Renal cortex interstitium (tissue), 11 donors: ENCODE data around the gene MCU. TPM values are rescaled to one million over a fixed set of nuclear protein-coding genes. Genes with fewer than 3 reads are reported as not detected.
"Not testable (repeated sequence)": the region's sequence is repeated elsewhere in the genome, so short reads cannot be mapped to it uniquely, and the experiment has no call there.

Experiments
- DNase-seq, 11 donors: peaks; one replicate each; pipeline ENCODE4 v3.0.0-alpha.2; 2013; ENCODE audit warnings: low read depth in 9 of 11, low spot score in 4 of 11; ENCODE audit errors: extremely low read depth in 1 of 11
- polyA plus RNA-seq, 3 donors: library from polyadenylated mRNA; unstranded; fragments of 120-200 nt; gene quantifications; one replicate each; pipeline ENCODE4 v1.2.1, GENCODE V29; 2013; ENCODE audit not compliant: insufficient read length in 3 of 3

Gene MCU
- polyA plus RNA-seq, 3 donors, result 41.0 to 51.6 (median 44.1) TPM

DNA sequence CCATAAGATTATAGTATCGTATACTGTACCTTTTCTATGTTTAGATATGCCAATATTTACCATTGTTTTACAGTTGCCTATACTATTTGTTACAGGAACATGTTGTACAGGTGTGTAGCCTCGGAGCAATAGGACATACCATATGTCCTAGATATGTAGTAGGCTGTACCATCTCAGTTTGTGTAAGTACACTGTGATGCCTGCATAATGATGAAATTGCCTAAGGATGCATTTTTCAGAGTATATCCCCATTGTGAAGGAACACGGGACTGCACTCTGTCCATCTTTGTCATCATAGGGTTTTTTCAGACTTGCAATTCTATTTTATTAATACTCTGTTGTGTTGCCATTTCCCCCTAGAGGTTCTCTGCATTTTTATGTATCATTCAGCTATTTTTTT is 50.1 kb downstream of the MCU start:
- DNase-seq, result no peak

DNA sequence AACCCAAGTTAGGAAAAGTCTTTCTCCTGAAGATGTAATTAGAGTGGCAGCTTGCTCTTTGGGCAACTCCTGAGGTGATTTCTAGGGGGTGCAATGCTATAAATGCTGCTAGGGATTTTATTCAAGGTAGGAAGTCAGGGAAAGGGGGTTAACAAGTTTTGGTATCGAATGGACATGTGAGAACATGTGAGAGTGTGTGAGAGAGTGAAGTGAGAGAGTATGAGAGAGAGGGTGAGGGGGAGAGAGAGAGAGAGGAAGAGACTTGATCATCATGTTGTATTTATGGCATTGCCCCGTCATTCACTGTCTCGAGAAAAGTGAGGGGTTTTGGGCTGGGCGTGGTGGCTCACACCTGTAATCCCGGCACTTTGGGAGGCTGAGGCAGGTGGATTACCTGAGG is 50.9 kb downstream of the MCU start:
- no peak for DNase-seq

DNA sequence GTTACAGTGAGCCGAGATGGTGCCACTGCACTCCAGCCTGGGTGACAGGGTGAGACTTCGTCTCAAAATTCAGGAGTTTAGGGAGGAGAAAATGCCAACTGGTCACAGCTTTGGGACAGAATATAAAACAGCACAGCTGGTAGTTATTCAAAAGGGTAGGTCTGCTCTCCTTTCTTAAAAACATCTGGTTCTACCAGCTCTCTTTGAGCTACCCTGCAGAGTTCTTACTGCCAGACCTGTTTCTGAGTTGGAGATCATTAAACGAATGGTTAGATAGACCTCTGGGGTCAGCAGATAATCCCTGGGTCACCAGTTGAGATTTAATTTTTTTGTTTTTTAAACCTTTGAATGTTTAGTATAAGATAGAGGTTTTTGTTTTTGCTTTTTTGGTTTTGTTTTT is 52.6 kb downstream of the MCU start:
- no peak for DNase-seq

DNA sequence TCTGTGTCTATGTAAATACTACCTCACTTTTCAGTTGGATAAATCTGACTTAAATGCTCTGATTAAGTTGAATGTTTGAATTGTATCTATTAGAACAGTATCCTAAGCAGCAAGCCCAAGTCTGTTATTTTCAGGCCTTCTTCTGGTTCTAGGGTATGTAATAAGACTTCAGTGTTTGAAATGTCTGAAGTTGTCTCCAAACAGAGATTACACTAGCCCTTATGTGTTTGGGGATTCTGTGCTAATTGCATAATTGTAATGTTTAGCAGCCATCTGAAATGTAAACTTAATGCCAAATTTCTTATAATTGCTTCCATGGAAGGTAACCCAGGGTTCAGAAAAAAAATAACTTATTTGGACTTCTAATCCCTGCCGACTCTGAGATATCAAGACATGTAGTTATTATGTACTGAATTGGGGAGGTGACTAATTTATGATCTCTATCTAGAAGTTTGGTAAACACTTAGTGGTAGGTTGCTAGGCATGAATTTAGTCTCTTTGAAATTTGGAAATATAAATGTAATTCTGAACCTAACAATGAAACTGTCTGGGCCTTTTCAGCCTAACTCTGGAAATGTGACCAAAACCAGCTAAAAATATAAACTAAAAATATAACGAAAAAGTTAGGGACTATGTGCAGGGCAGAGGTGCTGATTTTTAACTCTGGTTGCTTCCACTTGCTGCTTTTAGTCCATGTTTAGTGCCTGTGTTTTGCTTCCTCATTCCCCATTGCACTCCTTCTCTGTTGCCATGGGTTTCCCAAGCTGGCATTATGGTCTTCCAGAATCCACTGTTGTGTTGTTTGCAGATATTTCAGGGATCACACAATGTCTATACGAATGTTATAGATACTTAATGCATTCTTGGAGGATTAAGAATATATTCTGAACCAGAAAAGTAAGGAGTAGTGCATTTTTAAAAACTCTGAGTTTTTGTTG is 54.8 kb downstream of the MCU start:
- no peak for DNase-seq

DNA sequence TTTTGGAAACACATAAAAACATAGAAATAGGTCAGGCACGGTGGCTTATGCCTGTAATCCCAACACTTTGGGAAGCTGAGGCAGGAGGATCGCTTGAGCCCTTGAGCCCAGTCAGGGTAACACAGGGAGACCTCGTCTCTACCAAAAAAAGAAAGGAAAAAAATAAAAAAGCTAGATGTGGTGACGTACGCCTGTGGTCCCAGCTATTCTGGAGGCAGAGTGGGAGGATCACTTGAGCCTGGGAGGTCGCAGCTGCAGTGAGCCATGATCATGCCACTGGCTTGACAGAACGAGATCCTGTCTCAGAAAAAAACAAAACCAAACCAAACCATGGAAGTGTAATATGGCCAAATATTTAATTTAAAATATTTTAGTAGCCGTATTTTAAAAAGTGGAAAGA is 55.6 kb downstream of the MCU start:
- no peak for DNase-seq

DNA sequence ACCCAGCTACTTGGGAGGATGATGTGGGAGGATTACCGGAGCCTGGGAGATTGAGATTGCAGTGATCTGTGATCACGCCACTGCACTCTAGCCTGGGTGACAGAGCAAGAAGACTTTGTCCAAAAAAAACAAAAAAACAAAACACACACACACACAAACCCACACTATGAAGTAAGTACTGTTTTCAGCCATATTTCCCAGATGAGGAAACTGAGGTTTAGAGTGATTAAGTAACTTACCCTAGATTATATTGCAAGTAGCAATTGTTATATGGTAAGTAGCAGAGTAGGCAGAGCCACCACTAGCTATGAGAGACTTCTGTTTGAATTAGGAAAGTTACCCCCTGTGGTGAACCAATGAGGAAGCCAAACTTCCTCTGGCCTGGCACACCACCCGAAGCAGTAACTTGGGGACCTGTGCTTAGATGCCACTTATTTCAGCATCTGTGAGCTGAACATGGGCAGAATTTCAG is 61.9 kb downstream of the MCU start:
- no peak for DNase-seq

DNA sequence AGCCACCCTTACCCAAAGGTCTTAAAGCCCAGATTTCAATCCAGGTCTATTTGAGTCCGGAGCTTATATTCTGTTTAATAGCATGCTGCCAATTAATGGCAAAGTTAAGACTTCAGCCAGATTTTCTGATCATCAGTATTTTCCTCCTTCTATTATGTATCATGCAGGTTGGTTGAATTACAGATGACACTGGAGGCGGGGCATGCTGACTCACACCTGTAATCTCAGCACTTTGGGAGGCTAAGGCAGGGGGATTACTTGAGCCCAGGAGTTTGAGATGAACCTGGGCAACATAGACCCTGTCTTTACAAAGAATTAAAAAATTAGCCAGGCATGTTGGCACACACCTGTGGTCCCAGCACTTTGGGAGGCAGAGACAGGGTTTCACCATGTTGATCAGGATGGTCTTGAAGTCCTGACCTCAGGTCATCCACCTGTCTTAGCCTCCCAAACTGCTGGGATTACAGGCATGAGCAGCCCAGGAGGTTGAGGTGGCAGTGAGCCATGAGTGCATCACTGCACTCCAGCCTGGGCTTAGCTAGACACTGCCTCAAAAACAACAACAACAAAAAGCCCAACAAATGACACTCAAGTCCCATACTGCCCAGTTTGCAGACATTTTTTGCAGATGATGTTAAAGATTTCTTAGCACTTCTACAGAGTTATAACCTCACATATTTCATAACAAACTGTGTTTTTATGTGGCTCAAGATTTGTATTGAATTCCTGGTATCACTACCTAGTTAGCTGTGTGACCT is 62.5 kb downstream of the MCU start:
- no peak for DNase-seq

DNA sequence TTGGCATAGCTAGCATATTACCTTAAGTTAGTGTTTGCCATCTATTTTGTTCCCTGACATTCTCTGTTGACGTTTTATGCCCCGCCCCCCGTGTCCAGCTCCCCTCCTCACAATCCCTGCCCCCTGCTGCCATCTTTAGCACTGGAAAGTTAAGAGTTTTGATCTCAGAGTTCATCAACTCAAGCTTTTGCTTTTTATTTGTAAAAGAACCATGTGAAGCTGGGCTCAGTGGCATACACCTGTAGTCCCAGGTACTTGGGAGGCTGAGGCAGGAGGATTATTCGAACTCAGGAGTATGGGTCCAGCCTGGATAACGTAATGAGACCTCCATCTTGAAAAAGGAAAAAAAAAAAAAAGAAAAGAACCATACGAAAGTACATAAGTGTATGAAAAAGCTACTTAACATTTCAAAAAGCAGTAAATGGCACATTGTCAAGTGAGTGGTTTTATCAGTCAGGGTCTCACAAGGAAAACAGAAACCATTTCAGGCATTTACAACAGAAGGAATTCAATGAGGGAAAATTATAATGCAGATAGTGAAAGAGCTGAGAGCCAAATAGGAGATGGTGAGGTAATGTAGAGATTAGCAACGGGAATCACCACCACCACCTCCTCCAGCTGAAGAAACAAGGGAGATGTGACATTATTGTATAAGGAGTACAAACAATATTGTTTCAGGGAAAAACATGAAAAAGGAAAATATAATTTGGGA is 64.9 kb downstream of the MCU start:
- no peak for DNase-seq

DNA sequence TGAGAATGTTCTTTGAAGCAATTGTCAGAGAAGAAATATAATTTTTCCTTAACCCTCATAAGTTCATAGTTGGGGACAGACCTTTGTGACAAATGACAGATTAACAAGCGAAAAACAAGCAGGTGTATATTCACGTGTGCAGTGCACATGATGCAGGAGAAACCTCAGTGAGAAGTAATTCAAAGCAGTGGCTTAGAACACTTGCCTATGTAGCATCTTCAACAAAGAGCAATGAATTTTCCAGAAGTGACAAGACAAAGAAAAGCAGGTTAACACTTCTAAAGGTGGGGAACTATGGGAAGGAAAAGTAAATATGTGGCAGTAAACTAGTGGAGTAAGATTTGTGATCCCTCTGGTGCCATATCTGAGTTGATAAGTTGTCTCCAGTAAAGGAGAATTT is 65.8 kb downstream of the MCU start:
- DNase-seq, result no peak

DNA sequence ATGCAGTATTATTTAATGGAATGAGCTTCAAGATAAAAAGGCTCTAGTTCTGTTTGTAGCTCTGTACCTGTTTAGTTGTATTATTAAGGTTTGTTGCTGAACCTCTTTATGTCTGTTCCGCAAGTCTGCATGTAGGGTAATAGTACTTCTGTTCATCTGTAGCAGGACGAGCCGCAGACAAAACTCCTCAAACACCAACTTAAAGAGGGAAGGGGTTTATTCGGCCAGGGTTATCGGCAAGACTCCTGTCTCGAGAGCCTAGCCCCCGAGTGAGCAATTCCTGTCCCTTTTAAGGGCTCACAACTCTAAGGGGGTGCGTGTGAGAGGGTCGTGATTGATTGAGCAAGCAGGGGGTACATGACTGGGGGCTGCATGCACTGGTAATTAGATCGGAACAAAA is 67.0 kb downstream of the MCU start:
- DNase-seq, result not testable (repeated sequence)

DNA sequence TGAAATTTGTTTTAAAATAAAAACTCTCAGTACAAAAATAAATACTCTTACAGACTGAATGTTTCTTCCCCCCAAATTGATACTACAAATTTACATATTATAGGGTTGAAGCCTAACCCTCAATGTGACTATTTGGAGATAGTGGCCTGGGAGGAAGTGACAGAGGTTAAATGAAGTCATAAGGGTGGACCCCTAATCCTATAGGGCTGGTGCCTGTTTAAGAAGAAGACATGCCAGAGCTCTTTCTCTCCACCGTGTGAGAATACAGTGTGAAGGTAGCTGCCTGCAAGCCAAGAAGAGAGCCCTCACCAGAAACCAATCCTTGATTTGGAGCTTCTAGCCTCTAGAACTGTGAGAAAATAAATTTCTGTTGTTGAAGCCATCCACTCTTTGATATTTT is 67.6 kb downstream of the MCU start:
- DNase-seq, result no peak

DNA sequence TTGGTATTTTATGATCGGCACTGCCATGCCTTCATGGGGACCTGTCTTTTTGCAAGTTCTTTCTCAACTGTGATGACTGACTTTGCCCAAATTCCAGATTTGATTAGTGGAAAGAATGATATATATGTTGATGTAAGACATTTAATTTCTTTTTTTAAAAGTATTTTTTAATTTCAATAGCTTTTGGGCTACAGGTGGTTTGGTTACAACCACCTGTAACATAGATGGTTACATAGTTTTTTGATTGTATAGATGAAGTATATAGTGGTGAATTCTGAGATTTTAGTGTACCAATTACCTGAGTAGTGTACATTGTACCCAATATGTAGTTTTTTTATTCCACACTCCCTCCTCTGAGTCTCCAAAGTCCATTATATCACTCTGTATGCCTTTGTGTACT is 69.6 kb downstream of the MCU start:
- DNase-seq, result no peak

DNA sequence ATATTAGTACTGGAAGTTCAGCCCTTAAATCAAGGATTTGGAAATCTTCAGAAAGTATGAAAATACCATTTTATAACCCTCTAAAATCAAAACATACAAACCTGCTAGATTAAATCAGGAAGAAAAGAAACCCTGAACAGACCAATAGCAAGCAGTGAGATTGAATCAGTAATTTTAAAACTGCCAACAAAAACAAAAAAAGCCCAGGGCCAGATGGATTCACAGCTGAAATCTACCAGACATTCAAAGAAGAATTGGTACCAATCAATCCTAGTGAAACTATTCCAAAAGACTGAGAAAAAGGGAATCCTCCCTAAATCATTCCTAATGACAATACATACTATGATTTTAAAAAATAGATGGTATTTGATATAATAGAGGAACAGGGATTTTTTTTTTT is 70.1 kb downstream of the MCU start:
- DNase-seq, result no peak

DNA sequence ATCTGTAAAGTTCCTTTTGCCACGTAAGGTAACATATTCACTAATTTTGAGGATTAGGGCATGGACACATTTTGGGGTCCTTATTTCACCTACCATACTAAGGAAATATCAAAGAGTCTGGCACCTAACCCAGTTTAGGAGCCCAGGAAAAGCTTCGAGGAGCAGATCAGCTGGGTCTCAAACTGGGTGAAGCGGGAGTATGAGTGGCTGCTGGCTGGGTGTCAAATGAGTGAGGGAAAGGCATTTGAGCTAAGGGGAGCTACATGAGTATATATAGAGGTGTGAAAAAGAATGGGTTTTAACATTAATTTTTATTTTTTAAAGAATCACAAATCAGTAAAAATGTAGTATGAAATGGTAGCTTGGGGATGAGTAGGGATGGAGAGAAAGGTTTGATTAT is 71.3 kb downstream of the MCU start:
- no peak for DNase-seq

DNA sequence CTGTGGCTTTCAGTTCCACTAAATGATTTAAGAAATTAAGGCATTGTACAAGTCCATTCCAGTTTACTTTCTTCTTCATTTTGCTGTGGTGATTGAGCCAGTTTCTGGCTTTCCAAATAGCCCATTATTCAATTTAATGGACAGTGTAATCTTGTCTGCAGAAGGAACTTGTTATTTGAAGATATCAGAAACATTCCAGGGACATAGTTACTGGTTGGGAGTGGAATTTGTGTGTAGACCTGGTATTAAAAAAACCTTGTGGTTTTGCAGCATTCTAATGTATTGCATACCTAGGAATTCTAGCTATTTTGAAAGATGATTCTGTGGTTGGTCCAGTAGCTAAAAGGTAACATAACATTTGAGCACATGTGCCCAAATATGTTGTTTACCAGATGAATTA is 72.2 kb downstream of the MCU start:
- DNase-seq, result no peak

DNA sequence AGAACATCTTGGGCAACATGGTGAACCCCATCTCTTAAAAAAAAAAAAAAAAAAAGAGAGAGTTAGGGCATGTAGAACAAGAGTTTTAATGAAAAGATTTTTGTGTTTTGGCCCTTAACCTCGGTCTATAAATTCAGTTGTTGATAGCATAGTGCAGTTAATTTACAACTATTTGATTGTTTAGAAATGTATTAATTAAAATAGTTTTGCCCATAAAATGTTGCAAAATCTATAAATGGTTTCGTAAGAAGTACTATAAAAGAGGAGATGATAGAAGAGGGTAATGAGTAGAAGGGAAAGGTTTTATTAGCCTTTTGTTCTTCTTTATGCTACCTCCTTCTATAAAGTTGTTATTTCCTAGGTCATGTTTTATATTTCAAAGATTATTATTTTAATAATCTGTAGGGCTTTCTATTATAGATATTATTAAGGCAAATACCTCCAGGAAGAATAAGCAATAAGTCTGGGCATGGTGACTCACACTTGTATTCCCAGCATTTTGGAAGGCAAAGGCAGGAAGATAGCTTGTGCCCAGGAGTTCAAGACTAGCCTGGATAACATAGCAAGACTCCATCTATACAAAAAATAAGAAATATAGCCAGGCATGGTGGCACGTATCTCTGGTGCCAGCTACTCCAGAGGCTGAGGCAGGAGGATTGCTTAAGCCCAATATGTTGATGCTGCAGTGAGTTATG is 73.3 kb downstream of the MCU start:
- no peak for DNase-seq

DNA sequence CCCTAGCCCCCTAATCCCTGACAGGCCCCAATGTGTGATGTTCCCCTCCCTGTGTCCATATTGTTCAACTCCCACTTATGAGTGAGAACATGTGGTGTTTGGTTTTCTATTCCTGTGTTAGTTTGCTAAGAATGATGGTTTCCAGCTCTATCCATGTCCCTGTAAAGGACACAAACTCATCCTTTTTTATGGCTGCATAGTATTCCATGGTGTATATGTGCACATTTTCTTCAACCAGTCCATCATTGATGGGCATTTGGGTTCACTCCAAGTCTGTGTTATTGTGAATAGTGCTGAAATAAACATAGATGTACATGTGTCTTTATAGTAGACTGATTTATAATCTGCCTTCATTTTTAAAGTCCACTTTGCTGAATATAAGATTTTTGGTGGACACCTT is 79.3 kb downstream of the MCU start:
- DNase-seq, result not testable (repeated sequence)

DNA sequence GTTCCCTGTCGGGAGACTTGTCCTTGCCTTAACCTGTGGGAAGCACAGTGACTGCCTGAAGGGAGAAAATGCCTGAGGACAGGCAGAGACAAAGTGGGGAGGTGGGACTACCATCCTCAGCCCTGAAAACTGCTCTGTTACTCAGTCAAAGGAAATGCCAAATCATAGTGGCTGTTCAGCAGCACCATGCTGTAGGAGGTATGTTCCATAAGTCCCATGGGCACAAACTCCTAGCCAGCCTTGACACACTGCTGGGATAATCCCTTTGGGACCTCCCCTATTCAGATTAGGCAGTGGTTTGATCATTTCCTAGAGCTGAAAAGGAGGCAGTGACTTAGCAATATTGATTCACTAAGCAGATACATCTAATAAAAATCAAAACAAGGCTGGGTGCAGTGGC is 80.1 kb downstream of the MCU start:
- no peak for DNase-seq

DNA sequence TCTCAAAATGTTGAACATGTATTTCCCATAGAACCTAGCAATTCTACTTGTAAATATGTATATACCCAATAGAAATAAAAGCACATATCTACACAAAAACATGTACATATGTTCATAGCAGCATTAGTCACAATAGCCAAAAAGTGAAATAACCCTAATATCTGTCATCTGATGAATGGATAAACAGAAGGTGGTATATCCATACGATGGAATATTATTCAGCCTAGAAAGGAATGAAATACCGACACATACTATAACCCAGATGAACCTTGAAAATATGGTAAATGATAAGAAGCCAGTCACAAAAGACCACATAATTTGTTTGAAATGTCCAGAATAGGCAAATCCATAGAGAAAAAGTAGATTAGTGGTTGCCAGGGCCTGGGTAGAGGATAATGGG is 87.9 kb downstream of the MCU start:
- DNase-seq, result no peak
